Embryonic facial prominence (tissue), 1 donor: ENCODE data around the gene HSPD1.

Experiments used
- DNase-seq: peaks from one replicate; pipeline ENCODE4 v3.0.0-alpha.2; 2016; ENCODE audit errors: extremely low spot score

HSPD1 gene

GRCh38 chr2:197499594-197500502 is at the start of gene HSPD1, which contains the start of gene HSPE1:
HSPD1 (minus strand) TSS chr2:197499840; CDS start chr2:197498848, 992 bp downstream.
HSPE1 (plus strand) TSS chr2:197500379; CDS start chr2:197500437, 58 bp downstream.
- peak; percentile 97 for DNase-seq

GRCh38 chr2:197548582-197548981 is 48.9 kb upstream of the HSPD1 start:
- DNase-seq = no peak

- DNase-seq = no peak
Observed at GRCh38 chr2:197547163-197547900, 47.7 kb upstream of the HSPD1 start.

GRCh38 chr2:197543206-197543605 is 43.6 kb upstream of the HSPD1 start:
- DNase-seq = no peak

GRCh38 chr2:197539734-197540133 is 40.1 kb upstream of the HSPD1 start:
- no peak for DNase-seq

GRCh38 chr2:197538412-197538811 is 38.8 kb upstream of the HSPD1 start:
- no peak for DNase-seq

GRCh38 chr2:197517150-197517549 is 17.5 kb upstream of the HSPD1 start:
- no peak for DNase-seq

GRCh38 chr2:197516393-197516761 is 16.7 kb upstream of the HSPD1 start:
- no peak for DNase-seq

- DNase-seq = peak; percentile 89
Observed at GRCh38 chr2:197515739-197516392, 16.2 kb upstream of the HSPD1 start, which contains the start of gene MOB4. MOB4 (plus strand) TSS chr2:197516066; CDS start chr2:197516087, 21 bp downstream.

- DNase-seq = no peak
Observed at GRCh38 chr2:197515315-197515738, 15.7 kb upstream of the HSPD1 start.

- DNase-seq = no peak
Observed at GRCh38 chr2:197514754-197515153, 15.1 kb upstream of the HSPD1 start.

- no peak for DNase-seq
Observed at GRCh38 chr2:197513915-197514314, 14.3 kb upstream of the HSPD1 start.

- no peak for DNase-seq
Observed at GRCh38 chr2:197506658-197507057, 7.0 kb upstream of the HSPD1 start.

- no peak for DNase-seq
Observed at GRCh38 chr2:197504512-197504911, 4.9 kb upstream of the HSPD1 start.

GRCh38 chr2:197504000-197504399 is 4.4 kb upstream of the HSPD1 start:
- no peak for DNase-seq

- no peak for DNase-seq
Observed at GRCh38 chr2:197502685-197503084, 3.0 kb upstream of the HSPD1 start.

- DNase-seq = no peak
Observed at GRCh38 chr2:197502201-197502600, 2.6 kb upstream of the HSPD1 start.

- DNase-seq = no peak
Observed at GRCh38 chr2:197500503-197501131, 977 bp upstream of the HSPD1 start.

GRCh38 chr2:197498937-197499593 is 575 bp downstream of the HSPD1 start:
- DNase-seq = no peak

- DNase-seq = no peak
Observed at GRCh38 chr2:197498235-197498936, 1.3 kb downstream of the HSPD1 start.
